H1 (cell line): ENCODE data around the gene H6PD. TPM values are rescaled to one million over a fixed set of nuclear protein-coding genes. Genes with fewer than 3 reads are reported as not detected.

Experiments
- ASH2L ChIP-seq: fragments of 200-600, 300-600 bp; sonication (generic); IDR thresholded peaks from one replicate; pipeline ENCODE4 v1.7.1; 2017; ENCODE audit warnings: low read length
- KDM5A ChIP-seq: fragments of 200-600 bp; IDR thresholded peaks from 2 replicates; pipeline ENCODE4 v1.7.1; 2012; ENCODE audit warnings: mild to moderate bottlenecking, low read length, inconsistent platforms, mixed read lengths
- NRF1 ChIP-seq: IDR thresholded peaks from 2 replicates; pipeline ENCODE4 v1.6.1; 2011; ENCODE audit warnings: mild to moderate bottlenecking, low read depth, low read length, improper control_type of control experiment
- RNF2 ChIP-seq: fragments of 200-900, 300-1000 bp; sonication (generic); IDR thresholded peaks from 2 replicates; pipeline ENCODE4 v1.7.1; 2016; ENCODE audit warnings: borderline replicate concordance, low read depth, mild to moderate bottlenecking, antibody characterized with exemption, low read length; ENCODE audit not compliant: poor library complexity, severe bottlenecking; ENCODE audit errors: missing control alignments
- RXRA ChIP-seq: IDR thresholded peaks from 2 replicates; pipeline ENCODE4 v1.6.1; 2011; ENCODE audit warnings: low read depth, mild to moderate bottlenecking, low read length, moderate library complexity; ENCODE audit not compliant: insufficient read depth
- polyA plus RNA-seq, 7 experiments: library from polyadenylated mRNA; depleted of rRNA in 3 of 7; stranded (reverse) in 5 of 7; unstranded in 2 of 7; fragments of >200 nt in 5 of 7; fragments of 200-250 nt in 2 of 7; gene quantifications; 1 replicate in 5 of 7; 2 replicates in 1 of 7; 4 replicates in 1 of 7; pipeline versions ENCODE4 v1.2.1 to v1.2.3, GENCODE V29; 2011 to 2013; ENCODE audit warnings: missing spikeins in 2 of 7, mixed read lengths in 2 of 7
- total RNA-seq: library from RNA; stranded (reverse); fragmentation: NEBNext Ultra II Directional; extraction: Animal tissue kit (Norgen Biotek cat#: 25700); gene quantifications from 2 replicates; pipeline ENCODE4 v1.2.1, GENCODE V29; 2021

H6PD gene
- total and polyA plus RNA-seq, 2 of the 8 experiments (the other 6 are each of a cell fraction or from before 2014, with no cell fraction given) = 3.6 to 3.8 TPM

DNA sequence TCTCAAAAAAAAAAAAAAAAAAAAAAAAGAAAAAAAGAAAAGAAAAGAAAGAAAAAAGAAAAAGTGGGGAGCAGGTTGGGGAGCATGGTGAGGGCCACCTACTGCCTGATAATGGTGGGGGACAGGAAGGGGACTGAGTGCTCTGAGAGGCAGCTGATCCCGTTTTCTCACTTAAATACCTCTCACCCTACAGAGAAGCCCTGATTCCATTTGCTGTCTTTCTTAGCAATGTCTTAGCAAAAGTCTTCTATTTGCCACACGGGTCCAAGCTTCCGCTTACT, 692 bp upstream of the H6PD start (continued):
- TF ChIP-seq ASH2L = no peak
- no peak for TF ChIP-seq RNF2
- TF ChIP-seq NRF1 = no peak
- TF ChIP-seq RXRA = no peak
- TF ChIP-seq KDM5A = no peak
